CD4-positive, alpha-beta T cell (primary cell): ENCODE measurements around the gene NFATC1. TPM values are rescaled to one million over a fixed set of nuclear protein-coding genes. Genes with fewer than 3 reads are reported as not detected.

Experiments used
- ATAC-seq: fragments of 200-7000 bp; cut with Tn5 transposase; one replicate; pipeline ENCODE4 v1.10.0; 2022; ENCODE audit warnings: mild to moderate bottlenecking; ENCODE audit not compliant: poor library complexity
- CTCF ChIA-PET: fragments of 350-600 bp; sonication (Branson Sonifier 250); formaldehyde crosslinking; loops from one replicate; lab custom pipeline; 2021; ENCODE audit warnings: antibody characterized with exemption, inconsistent platforms; lab: Charles Lee
- POLR2A ChIA-PET: fragments of 350-600 bp; sonication (Branson Sonifier 250); formaldehyde crosslinking; loops from one replicate; lab custom pipeline; 2021; ENCODE audit warnings: antibody characterized with exemption, inconsistent platforms; lab: Charles Lee
- DNase-seq, 14 experiments: peaks; one replicate each; pipeline ENCODE4 v3.0.0-alpha.2; 2013 to 2020; ENCODE audit warnings: mixed read lengths in 2 of 14
- H3K27ac ChIP-seq, 2 donors: one replicate each; pipeline versions ENCODE4 v1.5.1 to v1.7.0; 2013; ENCODE audit warnings: low read length in 2 of 2, low read depth in 1 of 2, mild to moderate bottlenecking in 1 of 2
- H3K27me3 ChIP-seq, 2 experiments: 1 replicate in 1 of 2; 2 replicates in 1 of 2; pipeline versions ENCODE4 v1.6.1 to v1.7.0; 2013; ENCODE audit warnings: low read length in 2 of 2, control low read depth in 1 of 2, mild to moderate bottlenecking in 1 of 2, moderate library complexity in 1 of 2; ENCODE audit not compliant: insufficient read depth in 2 of 2, control insufficient read depth in 1 of 2
- H3K36me3 ChIP-seq: one replicate; pipeline ENCODE4 v1.6.1; 2013; ENCODE audit warnings: low read length, control low read depth; ENCODE audit not compliant: insufficient read depth
- H3K4me1 ChIP-seq: one replicate; pipeline ENCODE4 v1.6.1; 2013; ENCODE audit warnings: low read length, control low read depth; ENCODE audit not compliant: insufficient read depth
- H3K4me3 ChIP-seq: one replicate; pipeline ENCODE4 v1.5.1; 2013; ENCODE audit warnings: mild to moderate bottlenecking, low read length, moderate library complexity
- H3K9me3 ChIP-seq, 2 experiments: 1 replicate in 1 of 2; 2 replicates in 1 of 2; pipeline versions ENCODE4 v1.6.1 to v1.7.0; 2013; ENCODE audit warnings: low read length in 2 of 2, mild to moderate bottlenecking in 2 of 2, control low read depth in 1 of 2, moderate library complexity in 1 of 2; ENCODE audit not compliant: control insufficient read depth in 1 of 2, insufficient read depth in 1 of 2
- H3K27ac Mint-ChIP-seq: one replicate; pipeline ENCODE4 v1.8.0; 2020; ENCODE audit warnings: mixed read lengths
- H3K27me3 Mint-ChIP-seq: one replicate; pipeline ENCODE4 v1.8.0; 2021; ENCODE audit warnings: mixed read lengths
- H3K36me3 Mint-ChIP-seq: one replicate; pipeline ENCODE4 v1.8.0; 2021; ENCODE audit warnings: low read depth, mixed read lengths
- H3K4me1 Mint-ChIP-seq: one replicate; pipeline ENCODE4 v1.8.0; 2021; ENCODE audit warnings: low read depth, mixed read lengths
- H3K4me3 Mint-ChIP-seq: one replicate; pipeline ENCODE4 v1.8.0; 2020; ENCODE audit warnings: mild to moderate bottlenecking, mixed read lengths
- H3K9me3 Mint-ChIP-seq: one replicate; pipeline ENCODE4 v1.8.0; 2020; ENCODE audit warnings: mixed read lengths
- intact Hi-C, 2 experiments: fragments of 100-400 bp; cut with DNase I in 1 of 2; cut with micrococcal nuclease in 1 of 2; formaldehyde crosslinking; loops; one replicate each; pipeline versions ENCODE4 v1.15.1 to v1.9.0; 2023 to 2025; cut with DNase I, micrococcal nuclease
- total RNA-seq, 174 experiments: library from RNA in 2 of 174; stranded (reverse) in 2 of 174; gene quantifications; one replicate each; pipeline ENCODE4 v1.2.3 and lab custom pipeline; 2021 to 2026
- TF ChIP-seq, protein P1 (sequence below): fragments of 200-600 bp; IDR thresholded peaks from one replicate; pipeline ENCODE4 v1.8.0; 2022; ENCODE audit warnings: antibody characterized with exemption, mild to moderate bottlenecking

NFATC1 gene
- total RNA-seq, 2 experiments from 2014 or later: 107 to 113 TPM

DNA sequence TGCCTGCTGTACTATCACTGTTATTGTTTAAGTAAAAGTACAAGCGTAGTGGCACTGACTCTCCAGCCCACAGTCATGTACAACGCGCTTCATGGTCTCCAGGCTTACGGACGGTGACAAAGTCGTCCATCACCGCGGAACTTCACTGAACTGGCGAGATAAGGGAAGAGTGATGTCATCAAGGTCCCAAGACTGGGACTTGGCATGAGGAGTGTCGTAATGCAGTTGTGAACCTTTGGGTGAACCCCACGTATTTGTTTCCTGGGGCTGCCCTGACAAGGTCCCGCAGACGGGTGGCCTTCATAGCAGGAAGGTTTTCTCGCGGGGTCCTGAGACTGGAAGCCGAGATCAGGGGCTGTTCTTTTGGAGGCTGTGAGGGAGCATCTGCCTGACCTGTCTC is 17.3 kb downstream of the NFATC1 start:
- TF ChIP-seq, protein P1, sequence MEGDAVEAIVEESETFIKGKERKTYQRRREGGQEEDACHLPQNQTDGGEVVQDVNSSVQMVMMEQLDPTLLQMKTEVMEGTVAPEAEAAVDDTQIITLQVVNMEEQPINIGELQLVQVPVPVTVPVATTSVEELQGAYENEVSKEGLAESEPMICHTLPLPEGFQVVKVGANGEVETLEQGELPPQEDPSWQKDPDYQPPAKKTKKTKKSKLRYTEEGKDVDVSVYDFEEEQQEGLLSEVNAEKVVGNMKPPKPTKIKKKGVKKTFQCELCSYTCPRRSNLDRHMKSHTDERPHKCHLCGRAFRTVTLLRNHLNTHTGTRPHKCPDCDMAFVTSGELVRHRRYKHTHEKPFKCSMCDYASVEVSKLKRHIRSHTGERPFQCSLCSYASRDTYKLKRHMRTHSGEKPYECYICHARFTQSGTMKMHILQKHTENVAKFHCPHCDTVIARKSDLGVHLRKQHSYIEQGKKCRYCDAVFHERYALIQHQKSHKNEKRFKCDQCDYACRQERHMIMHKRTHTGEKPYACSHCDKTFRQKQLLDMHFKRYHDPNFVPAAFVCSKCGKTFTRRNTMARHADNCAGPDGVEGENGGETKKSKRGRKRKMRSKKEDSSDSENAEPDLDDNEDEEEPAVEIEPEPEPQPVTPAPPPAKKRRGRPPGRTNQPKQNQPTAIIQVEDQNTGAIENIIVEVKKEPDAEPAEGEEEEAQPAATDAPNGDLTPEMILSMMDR: no peak
- ATAC-seq: no peak
- peaks cover 33% of the 10 kb centered on the region for H3K4me1 Mint-ChIP-seq
- no peak overlapping the region for H3K4me3 ChIP-seq
- H3K27ac ChIP-seq: no peak overlapping the region
- ChIA-PET CTCF (no interaction called here), POLR2A (no interaction called here)
- H3K4me1 ChIP-seq: peaks cover 9% of the 10 kb centered on the region
- H3K9me3 Mint-ChIP-seq: no peaks in the 10 kb centered on the region
- H3K9me3 ChIP-seq: no peaks in the 10 kb centered on the region
- no peaks in the 10 kb centered on the region for H3K27me3 ChIP-seq
- peaks cover 66% of the 10 kb centered on the region for H3K36me3 ChIP-seq
- intact Hi-C loops: no loop called here
- H3K36me3 Mint-ChIP-seq: peaks cover 43% of the 10 kb centered on the region
- peak overlapping the region; percentile 66 for H3K27ac Mint-ChIP-seq
- DNase-seq: peak in 1 of 14 experiments; percentile 3
- H3K4me3 Mint-ChIP-seq: no peak overlapping the region
- H3K27me3 Mint-ChIP-seq: no peaks in the 10 kb centered on the region

DNA sequence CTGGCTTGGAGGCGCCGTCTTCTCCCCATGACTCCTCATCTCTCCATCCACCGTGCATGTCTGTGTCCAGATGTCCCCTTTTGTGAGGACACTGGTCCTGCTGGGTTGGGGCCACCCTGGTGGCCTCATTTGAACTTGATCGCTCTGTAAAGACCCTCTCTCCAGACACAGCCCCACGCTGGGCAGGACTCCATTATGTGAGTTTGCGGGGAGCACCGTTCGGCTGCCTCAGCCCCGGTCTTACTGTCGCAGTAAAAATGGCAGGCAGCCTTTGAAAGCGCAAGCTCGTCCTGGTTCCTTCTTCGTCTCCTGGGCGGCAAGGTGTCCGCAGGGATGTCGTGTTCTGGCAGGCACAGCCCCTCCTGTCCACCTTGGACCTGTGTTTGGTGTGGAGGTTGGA is 17.7 kb downstream of the NFATC1 start:
- no peak for ATAC-seq
- Histone ChIP-seq H3K4me3 (no peak overlapping the region), H3K36me3 (peaks cover 70% of the 10 kb centered on the region), H3K27ac (no peak overlapping the region), H3K9me3 (no peaks in the 10 kb centered on the region), H3K4me1 (peaks cover 13% of the 10 kb centered on the region), H3K27me3 (no peaks in the 10 kb centered on the region)
- TF ChIP-seq, protein P1: no peak
- intact Hi-C loops: no loop called here
- Mint-ChIP-seq H3K4me1 (peaks cover 33% of the 10 kb centered on the region), H3K27ac (peak overlapping the region; percentile 66), H3K9me3 (no peaks in the 10 kb centered on the region), H3K36me3 (peaks cover 44% of the 10 kb centered on the region), H3K4me3 (no peak overlapping the region), H3K27me3 (no peaks in the 10 kb centered on the region)
- peak in 1 of 14 experiments; percentile 3 for DNase-seq
- ChIA-PET CTCF (no interaction called here), POLR2A (no interaction called here)

DNA sequence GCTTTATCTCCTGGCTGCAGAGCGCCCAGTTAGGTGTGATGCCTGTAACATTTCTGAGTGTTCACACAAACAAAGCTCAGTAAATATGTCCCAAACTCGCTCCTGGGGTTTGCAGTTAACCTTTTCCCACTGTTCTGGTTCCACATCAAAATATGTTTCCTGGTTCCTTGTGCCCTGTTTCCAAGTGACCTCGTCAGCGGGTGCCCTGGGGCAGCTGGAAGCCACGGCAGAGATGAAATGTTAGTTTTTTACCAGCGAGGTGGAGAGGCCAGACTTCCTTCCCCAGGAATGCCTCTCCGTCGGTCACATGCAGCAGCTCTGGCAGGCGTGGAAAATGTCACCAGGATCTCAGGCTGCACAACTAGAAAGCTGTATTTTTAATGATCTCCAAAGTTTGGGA is 18.2 kb downstream of the NFATC1 start:
- no peaks in the 10 kb centered on the region for H3K9me3 Mint-ChIP-seq
- no peak overlapping the region for H3K4me3 Mint-ChIP-seq
- ATAC-seq: no peak
- ChIA-PET POLR2A (no interaction called here), CTCF (interaction anchor here (1.4 kb wide), 1 partner anchor 33 kb away, joined by 3 read pairs; no protein-coding TSS in a partner anchor)
- Histone ChIP-seq H3K36me3 (peaks cover 73% of the 10 kb centered on the region), H3K27me3 (no peaks in the 10 kb centered on the region), H3K27ac (no peak overlapping the region), H3K4me3 (no peak overlapping the region), H3K4me1 (peaks cover 16% of the 10 kb centered on the region), H3K9me3 (no peaks in the 10 kb centered on the region)
- peak overlapping the region; percentile 66 for H3K27ac Mint-ChIP-seq
- peaks cover 36% of the 10 kb centered on the region for H3K4me1 Mint-ChIP-seq
- H3K36me3 Mint-ChIP-seq: peaks cover 48% of the 10 kb centered on the region
- intact Hi-C loops: no loop called here
- DNase-seq: no peak
- TF ChIP-seq, protein P1: no peak
- no peaks in the 10 kb centered on the region for H3K27me3 Mint-ChIP-seq
